ENCODE measurements around the gene LZTR1. TPM values are rescaled to one million over a fixed set of nuclear protein-coding genes. Genes with fewer than 3 reads are reported as not detected.

Gene LZTR1
- total RNA-seq, 4 donors from 2014 or later, result 45.4 to 63.0 (median 53.4) TPM

DNA sequence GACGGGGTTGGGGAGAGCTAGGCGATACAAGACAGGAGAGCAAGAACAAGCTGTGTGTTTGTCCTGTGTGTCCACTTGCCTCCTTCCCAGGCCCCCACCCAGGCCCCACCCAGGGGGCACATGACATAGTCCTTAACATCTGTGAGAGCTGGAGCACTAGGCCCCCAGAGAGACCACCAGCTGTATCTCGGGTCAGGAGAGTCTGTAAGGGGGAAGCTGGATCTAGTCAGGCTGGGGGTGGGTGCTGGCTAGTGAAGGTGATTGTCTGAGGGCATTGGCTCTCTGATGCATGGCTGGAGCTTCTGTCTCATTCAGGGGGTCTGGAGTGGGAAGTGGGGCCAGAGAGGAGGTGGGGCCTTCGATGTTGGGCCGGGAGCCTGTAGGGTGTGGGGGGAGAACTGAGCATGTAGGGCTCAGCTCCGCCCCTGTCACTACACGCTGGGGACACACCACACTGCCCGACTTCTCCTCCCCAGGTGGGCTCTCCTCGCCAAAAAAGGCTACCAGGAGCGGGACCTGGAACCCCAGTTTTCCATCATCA is 33.4 kb downstream of the LZTR1 start:
- peak overlapping the region in 2 of 4 donors; percentile 78 to 82 for H3K27ac ChIP-seq
- no peak overlapping the region for H3K4me3 ChIP-seq

DNA sequence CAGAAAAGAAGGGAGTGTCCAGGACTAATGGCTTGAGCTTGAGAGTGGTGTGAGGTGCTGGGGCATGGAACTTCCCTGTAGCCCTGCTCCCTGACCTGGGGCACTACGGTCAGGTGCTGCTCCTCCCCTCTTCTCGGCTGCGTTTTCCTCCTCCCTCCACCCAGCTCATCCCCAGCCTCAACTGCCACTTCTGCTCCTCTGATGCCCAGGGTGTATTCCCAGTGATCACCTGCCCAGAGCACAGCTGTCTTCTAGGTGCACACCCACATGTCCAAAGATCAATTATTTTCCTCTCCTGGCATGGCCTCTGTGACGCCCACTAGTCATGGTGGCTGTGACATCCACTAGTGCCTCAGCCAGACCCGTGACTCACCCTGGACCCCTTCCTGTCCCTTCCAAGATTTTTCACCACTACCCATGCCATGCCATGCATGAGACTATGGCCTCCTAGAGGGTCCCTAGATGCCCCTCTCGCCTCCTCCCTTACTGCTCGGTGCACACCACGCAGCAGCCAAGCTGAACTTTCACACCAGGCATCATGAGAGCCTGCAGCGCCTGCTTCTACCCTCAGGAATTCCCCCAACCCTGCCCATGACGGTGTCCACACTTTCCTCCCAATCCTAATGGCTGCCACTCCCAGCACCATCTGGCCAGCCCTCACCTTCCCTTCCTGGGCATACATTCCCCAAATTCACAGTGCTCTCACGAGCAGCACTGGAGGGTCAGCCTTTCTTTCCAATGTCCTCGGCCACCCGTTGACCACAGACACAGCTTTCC is 34.7 kb downstream of the LZTR1 start:
- Histone ChIP-seq H3K9me3 (no peaks in the 10 kb centered on the region), H3K27ac (no peak overlapping the region), H3K27me3 (no peaks in the 10 kb centered on the region), H3K4me1 (peaks cover 0 to 28% (median 21%) of the 10 kb centered on the region in 3 donors), H3K4me3 (no peak overlapping the region), H3K36me3 (no peaks in the 10 kb centered on the region)
- ATAC-seq, result no peak
- TF ChIP-seq POLR2A (IDR thresholded peaks at IDR 0.05) (no peak), POLR2AphosphoS5 (IDR thresholded peaks at IDR 0.05) (no peak), EP300 (IDR thresholded peaks at IDR 0.05) (no peak)
- TF ChIP-seq, protein P1, sequence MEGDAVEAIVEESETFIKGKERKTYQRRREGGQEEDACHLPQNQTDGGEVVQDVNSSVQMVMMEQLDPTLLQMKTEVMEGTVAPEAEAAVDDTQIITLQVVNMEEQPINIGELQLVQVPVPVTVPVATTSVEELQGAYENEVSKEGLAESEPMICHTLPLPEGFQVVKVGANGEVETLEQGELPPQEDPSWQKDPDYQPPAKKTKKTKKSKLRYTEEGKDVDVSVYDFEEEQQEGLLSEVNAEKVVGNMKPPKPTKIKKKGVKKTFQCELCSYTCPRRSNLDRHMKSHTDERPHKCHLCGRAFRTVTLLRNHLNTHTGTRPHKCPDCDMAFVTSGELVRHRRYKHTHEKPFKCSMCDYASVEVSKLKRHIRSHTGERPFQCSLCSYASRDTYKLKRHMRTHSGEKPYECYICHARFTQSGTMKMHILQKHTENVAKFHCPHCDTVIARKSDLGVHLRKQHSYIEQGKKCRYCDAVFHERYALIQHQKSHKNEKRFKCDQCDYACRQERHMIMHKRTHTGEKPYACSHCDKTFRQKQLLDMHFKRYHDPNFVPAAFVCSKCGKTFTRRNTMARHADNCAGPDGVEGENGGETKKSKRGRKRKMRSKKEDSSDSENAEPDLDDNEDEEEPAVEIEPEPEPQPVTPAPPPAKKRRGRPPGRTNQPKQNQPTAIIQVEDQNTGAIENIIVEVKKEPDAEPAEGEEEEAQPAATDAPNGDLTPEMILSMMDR (IDR thresholded peaks at IDR 0.05), result no peak
- 76 to 87% methylated on average over 6 to 11 of the region's 13 CpGs for WGBS, 2 donors (ENCODE audit: low coverage in 1 of 2)

More for the DNA sequence above, 33.4 kb downstream of the LZTR1 start:
- no peak for ATAC-seq
- H3K36me3 ChIP-seq, result no peaks in the 10 kb centered on the region
- H3K4me1 ChIP-seq, result peaks cover 0 to 28% (median 21%) of the 10 kb centered on the region in 3 donors
- no peaks in the 10 kb centered on the region for H3K9me3 ChIP-seq
- TF ChIP-seq POLR2A (IDR thresholded peaks at IDR 0.05) (no peak), POLR2AphosphoS5 (IDR thresholded peaks at IDR 0.05) (no peak), EP300 (IDR thresholded peaks at IDR 0.05) (no peak)
- TF ChIP-seq, protein P1 (IDR thresholded peaks at IDR 0.05), result no peak
- H3K27me3 ChIP-seq, result no peaks in the 10 kb centered on the region
- WGBS, 2 donors (ENCODE audit: low coverage in 1 of 2), result 54 to 69% methylated on average over 5 of the region's 10 CpGs

- Histone ChIP-seq H3K27me3 (no peaks in the 10 kb centered on the region), H3K4me1 (peaks cover 0 to 27% (median 21%) of the 10 kb centered on the region in 3 donors), H3K27ac (no peak overlapping the region), H3K9me3 (no peaks in the 10 kb centered on the region), H3K36me3 (no peaks in the 10 kb centered on the region), H3K4me3 (no peak overlapping the region)
- WGBS, 2 donors (ENCODE audit: low coverage in 1 of 2), result 73 to 100% methylated on average over 2 of the region's 4 CpGs
- ATAC-seq, result no peak
- TF ChIP-seq POLR2AphosphoS5 (IDR thresholded peaks at IDR 0.05), result no peak
- TF ChIP-seq POLR2A (IDR thresholded peaks at IDR 0.05), result no peak
- TF ChIP-seq, protein P1 (IDR thresholded peaks at IDR 0.05), result no peak
- no peak for TF ChIP-seq EP300 (IDR thresholded peaks at IDR 0.05)
These were observed 36.2 kb downstream of the LZTR1 start for GRCh38 chr22:21018314-21018713.

DNA sequence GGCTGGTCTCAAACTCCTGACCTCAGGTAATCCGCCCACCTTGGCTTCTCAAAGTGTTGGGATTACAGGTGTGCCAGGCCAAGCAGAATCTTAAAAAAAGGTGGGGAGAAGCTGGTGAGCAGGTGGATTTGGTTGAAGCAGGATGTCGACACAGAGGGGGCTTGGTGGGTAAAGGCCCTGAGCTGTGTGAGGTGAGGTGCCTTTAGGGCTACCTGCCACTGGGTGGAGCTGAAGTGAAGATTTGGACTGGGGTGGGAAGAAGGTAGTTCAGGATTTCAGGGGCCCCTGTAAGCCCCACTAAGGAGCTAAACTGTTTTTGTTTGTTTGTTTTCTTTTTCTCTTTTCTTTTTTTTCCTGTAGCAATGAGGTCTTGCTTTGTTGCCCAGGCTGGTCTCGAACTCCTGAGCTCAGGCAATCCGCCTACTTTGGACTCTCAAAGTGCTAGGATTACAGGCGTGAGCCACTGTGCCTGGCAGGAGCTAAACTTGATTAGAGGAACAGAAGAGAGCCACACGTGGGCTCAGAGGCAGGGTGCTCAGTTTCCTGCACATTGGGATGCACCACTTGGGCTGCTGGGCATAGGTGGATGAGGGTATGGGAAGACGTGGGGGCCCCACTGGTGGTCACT is 38.8 kb downstream of the LZTR1 start:
- TF ChIP-seq EP300 (IDR thresholded peaks at IDR 0.05), result no peak
- no peak for TF ChIP-seq POLR2AphosphoS5 (IDR thresholded peaks at IDR 0.05)
- no peak for TF ChIP-seq POLR2A (IDR thresholded peaks at IDR 0.05)
- TF ChIP-seq, protein P1 (IDR thresholded peaks at IDR 0.05), result no peak
- Histone ChIP-seq H3K4me3 (no peak overlapping the region), H3K27ac (no peak overlapping the region), H3K36me3 (no peaks in the 10 kb centered on the region), H3K27me3 (no peaks in the 10 kb centered on the region), H3K9me3 (no peaks in the 10 kb centered on the region), H3K4me1 (peaks cover 0 to under 1% (median 0%) of the 10 kb centered on the region in 3 donors)
- whole genome bisulfite sequencing, 2 donors (ENCODE audit: low coverage in 1 of 2), result 0 to 30% methylated on average over 1 to 4 of the region's 7 CpGs
- ATAC-seq, result no peak
